Stimulated activated naive CD8-positive, alpha-beta T cell treated with anti-CD3 and anti-CD28 coated beads, Interleukin-15, amount 100 ng/mL, for 72 hours (primary cell): ENCODE measurements around the gene LRRK1.

Experiments
- ATAC-seq: fragments of 150-1000 bp; cut with Tn5 transposase; 2 replicates; pipeline ENCODE4 v1.10.0; 2021; ENCODE audit warnings: mild to moderate bottlenecking, moderate library complexity
- DNase-seq, 2 donors: peaks; one replicate each; pipeline ENCODE4 v3.0.0; 2021 to 2022
- H3K27ac Mint-ChIP-seq, 2 donors: one replicate each; pipeline ENCODE4 v1.8.0; 2022; ENCODE audit warnings: mild to moderate bottlenecking in 2 of 2, mixed read lengths in 2 of 2, moderate library complexity in 2 of 2
- H3K27me3 Mint-ChIP-seq: one replicate; pipeline ENCODE4 v1.8.0; 2022; ENCODE audit warnings: mixed read lengths
- H3K4me1 Mint-ChIP-seq: one replicate; pipeline ENCODE4 v1.8.0; 2022; ENCODE audit warnings: mild to moderate bottlenecking, mixed read lengths
- H3K4me3 Mint-ChIP-seq, 2 donors: one replicate each; pipeline ENCODE4 v1.8.0; 2022; ENCODE audit warnings: mild to moderate bottlenecking in 2 of 2, mixed read lengths in 2 of 2, moderate library complexity in 1 of 2
- H3K9me3 Mint-ChIP-seq, 2 donors: one replicate each; pipeline ENCODE4 v1.8.0; 2022; ENCODE audit warnings: mixed read lengths in 2 of 2

The LRRK1 gene

GRCh38 chr15:101009176-101009575 is 90.0 kb downstream of the LRRK1 start:
- H3K27ac Mint-ChIP-seq, result no peak overlapping the region
- ATAC-seq (no peak), DNase-seq (no peak)
- H3K4me3 Mint-ChIP-seq, result peak overlapping the region; percentile 87
- H3K27me3 Mint-ChIP-seq, result peaks cover 21% of the 10 kb centered on the region
- peaks cover 24% of the 10 kb centered on the region for H3K4me1 Mint-ChIP-seq
- no peaks in the 10 kb centered on the region for H3K9me3 Mint-ChIP-seq

- no peak overlapping the region for H3K4me3 Mint-ChIP-seq
- H3K27me3 Mint-ChIP-seq, result peaks cover 21% of the 10 kb centered on the region
- no peak overlapping the region for H3K27ac Mint-ChIP-seq
- H3K4me1 Mint-ChIP-seq, result peaks cover 24% of the 10 kb centered on the region
- ATAC-seq, result no peak
- no peak for DNase-seq
- H3K9me3 Mint-ChIP-seq, result no peaks in the 10 kb centered on the region
Observed at GRCh38 chr15:101010781-101011180, 91.6 kb downstream of the LRRK1 start.

GRCh38 chr15:101012326-101013200 is 93.4 kb downstream of the LRRK1 start:
- no peaks in the 10 kb centered on the region for H3K9me3 Mint-ChIP-seq
- ATAC-seq (no peak), DNase-seq (no peak)
- peaks cover 15% of the 10 kb centered on the region for H3K27me3 Mint-ChIP-seq
- peaks cover 16% of the 10 kb centered on the region for H3K4me1 Mint-ChIP-seq
- H3K27ac Mint-ChIP-seq, result no peak overlapping the region
- H3K4me3 Mint-ChIP-seq, result no peak overlapping the region

- H3K27me3 Mint-ChIP-seq, result peaks cover 10% of the 10 kb centered on the region
Observed at GRCh38 chr15:101013201-101013550, 94.0 kb downstream of the LRRK1 start.

GRCh38 chr15:101013769-101014675 is 94.9 kb downstream of the LRRK1 start:
- peaks cover 1% of the 10 kb centered on the region for H3K27me3 Mint-ChIP-seq
- no peaks in the 10 kb centered on the region for H3K9me3 Mint-ChIP-seq
- DNase-seq, result no peak
- peak overlapping the region; percentile 6 to 91 for H3K27ac Mint-ChIP-seq
- peaks cover under 1% of the 10 kb centered on the region for H3K4me1 Mint-ChIP-seq
- no peak for ATAC-seq
- H3K4me3 Mint-ChIP-seq, result no peak overlapping the region

More at GRCh38 chr15:101013201-101013550, 94.0 kb downstream of the LRRK1 start:
- no peaks in the 10 kb centered on the region for H3K9me3 Mint-ChIP-seq
- H3K4me3 Mint-ChIP-seq, result no peak overlapping the region
- peaks cover 9% of the 10 kb centered on the region for H3K4me1 Mint-ChIP-seq
- no peak for DNase-seq
- no peak overlapping the region for H3K27ac Mint-ChIP-seq
- ATAC-seq, result no peak

GRCh38 chr15:101014921-101015841 is 96.0 kb downstream of the LRRK1 start:
- Mint-ChIP-seq H3K9me3 (no peaks in the 10 kb centered on the region), H3K27ac (no peak overlapping the region), H3K4me3 (no peak overlapping the region), H3K27me3 (no peaks in the 10 kb centered on the region), H3K4me1 (no peaks in the 10 kb centered on the region)
- DNase-seq (peak; percentile 57 to 60), ATAC-seq (peak; percentile 59)

GRCh38 chr15:101016581-101016980 is 97.4 kb downstream of the LRRK1 start:
- ATAC-seq (no peak), DNase-seq (no peak)
- H3K27me3 Mint-ChIP-seq, result no peaks in the 10 kb centered on the region
- no peak overlapping the region for H3K27ac Mint-ChIP-seq
- no peaks in the 10 kb centered on the region for H3K9me3 Mint-ChIP-seq
- H3K4me1 Mint-ChIP-seq, result no peaks in the 10 kb centered on the region
- H3K4me3 Mint-ChIP-seq, result no peak overlapping the region

GRCh38 chr15:101017093-101017754 is 98.1 kb downstream of the LRRK1 start:
- Mint-ChIP-seq H3K9me3 (no peaks in the 10 kb centered on the region), H3K27me3 (no peaks in the 10 kb centered on the region), H3K27ac (no peak overlapping the region), H3K4me3 (no peak overlapping the region), H3K4me1 (no peaks in the 10 kb centered on the region)
- no peak for ATAC-seq
- DNase-seq, result no peak

- no peak for ATAC-seq
- Mint-ChIP-seq H3K27me3 (no peaks in the 10 kb centered on the region), H3K27ac (no peak overlapping the region), H3K4me3 (no peak overlapping the region), H3K4me1 (no peaks in the 10 kb centered on the region), H3K9me3 (no peaks in the 10 kb centered on the region)
- DNase-seq, result no peak
Observed at GRCh38 chr15:101018016-101018415, 98.9 kb downstream of the LRRK1 start.

GRCh38 chr15:101018450-101018849 is 99.3 kb downstream of the LRRK1 start:
- DNase-seq (no peak), ATAC-seq (no peak)
- Mint-ChIP-seq H3K27me3 (no peaks in the 10 kb centered on the region), H3K27ac (no peak overlapping the region), H3K4me1 (no peaks in the 10 kb centered on the region), H3K4me3 (no peak overlapping the region), H3K9me3 (no peaks in the 10 kb centered on the region)

- H3K27me3 Mint-ChIP-seq, result no peaks in the 10 kb centered on the region
- no peaks in the 10 kb centered on the region for H3K4me1 Mint-ChIP-seq
- no peaks in the 10 kb centered on the region for H3K9me3 Mint-ChIP-seq
- H3K27ac Mint-ChIP-seq, result no peak overlapping the region
- ATAC-seq (no peak), DNase-seq (no peak)
- H3K4me3 Mint-ChIP-seq, result no peak overlapping the region
Observed at GRCh38 chr15:101019366-101019896, 100.3 kb downstream of the LRRK1 start.

- ATAC-seq (no peak), DNase-seq (no peak)
- H3K27me3 Mint-ChIP-seq, result no peaks in the 10 kb centered on the region
- H3K9me3 Mint-ChIP-seq, result no peaks in the 10 kb centered on the region
- no peak overlapping the region for H3K4me3 Mint-ChIP-seq
- H3K27ac Mint-ChIP-seq, result no peak overlapping the region
- H3K4me1 Mint-ChIP-seq, result no peaks in the 10 kb centered on the region
Observed at GRCh38 chr15:101020451-101020850, 101.3 kb downstream of the LRRK1 start.

- Mint-ChIP-seq H3K4me3 (no peak overlapping the region), H3K9me3 (no peaks in the 10 kb centered on the region), H3K27me3 (no peaks in the 10 kb centered on the region), H3K27ac (peak overlapping the region in 1 of 2 donors; percentile 69), H3K4me1 (no peaks in the 10 kb centered on the region)
- no peak for DNase-seq
- no peak for ATAC-seq
Observed at GRCh38 chr15:101020945-101021344, 101.8 kb downstream of the LRRK1 start.

GRCh38 chr15:101022306-101022705 is 103.1 kb downstream of the LRRK1 start:
- no peak for ATAC-seq
- Mint-ChIP-seq H3K4me3 (no peak overlapping the region), H3K27ac (no peak overlapping the region), H3K27me3 (no peaks in the 10 kb centered on the region), H3K4me1 (no peaks in the 10 kb centered on the region), H3K9me3 (no peaks in the 10 kb centered on the region)
- DNase-seq, result no peak
